HCT116 (cell line): ENCODE measurements around the gene ABHD1. TPM values are rescaled to one million over a fixed set of nuclear protein-coding genes. Genes with fewer than 3 reads are reported as not detected.

Experiments used
- ATAC-seq: fragments of 200-7000 bp; cut with Tn5 transposase; 2 replicates; pipeline ENCODE4 v1.9.1; 2020; ENCODE audit warnings: mild to moderate bottlenecking, moderate library complexity
- BruUV-seq: library from RNA; stranded (reverse); fragments of 400-500 nt; replicated peaks from 2 replicates; lab custom pipeline; 2021; lab: Mats Ljungman, UMichigan
- CTCF ChIA-PET: fragments of 300-600 bp; sonication (Branson Sonifier 250); formaldehyde crosslinking; loops from one replicate; lab custom pipeline; 2021; ENCODE audit warnings: antibody characterized with exemption; lab: Charles Lee
- POLR2A ChIA-PET: fragments of 300-600, 350-600 bp; sonication (Branson Sonifier 250); formaldehyde crosslinking; loops from one replicate; lab custom pipeline; 2021; ENCODE audit warnings: antibody characterized with exemption; lab: Charles Lee
- RAD21 ChIA-PET, 2 experiments: fragments of 300-600 bp; sonication (Branson Sonifier 250); formaldehyde crosslinking; loops; one replicate each; lab custom pipeline; 2023; ENCODE audit warnings: low total read pairs in 2 of 2; ENCODE audit not compliant: uncharacterized antibody in 2 of 2, unreplicated experiment in 2 of 2, low non-redundant PET in 1 of 2; lab: Charles Lee
- DNase-seq: peaks from one replicate; pipeline ENCODE4 v3.0.0-alpha.2; 2010; ENCODE audit warnings: low read depth, low spot score
- H2AFZ ChIP-seq: fragments of 200-600 bp; shearing (Covaris generic), sonication (generic); 2 replicates; pipeline ENCODE4 v1.6.1; 2017; ENCODE audit warnings: low read depth, mixed run types, mixed read lengths, antibody characterized with exemption, low read length; ENCODE audit not compliant: poor library complexity, severe bottlenecking
- H3K27ac ChIP-seq: 2 replicates; pipeline ENCODE4 v1.5.1; 2012; ENCODE audit warnings: low read depth, low read length
- H3K27me3 ChIP-seq: fragments of 200-600 bp; sonication (generic); 2 replicates; pipeline ENCODE4 v1.6.1; 2016; ENCODE audit warnings: mixed run types, low read length, mixed read lengths; ENCODE audit not compliant: insufficient read depth
- H3K36me3 ChIP-seq, 2 experiments: fragments of 200-500 bp in 1 of 2; fragments of 200-600 bp in 1 of 2; sonication (Bioruptor generic) in 1 of 2; sonication (generic) in 1 of 2; 2 replicates each; pipeline versions ENCODE4 v1.5.1 to v1.6.1; 2014 to 2016; ENCODE audit warnings: low read length in 2 of 2, inconsistent platforms in 1 of 2, mixed read lengths in 1 of 2, mixed run types in 1 of 2; ENCODE audit not compliant: insufficient read depth in 2 of 2, control insufficient read depth in 1 of 2
- H3K4me1 ChIP-seq, 2 experiments: fragments of 200-600 bp in 1 of 2; sonication (generic) in 1 of 2; 2 replicates each; pipeline versions ENCODE4 v1.5.1 to v1.6.1; 2012 to 2017; ENCODE audit warnings: low read length in 2 of 2, inconsistent platforms in 1 of 2, mild to moderate bottlenecking in 1 of 2, mixed read lengths in 1 of 2, mixed run types in 1 of 2, moderate library complexity in 1 of 2; ENCODE audit not compliant: insufficient read depth in 2 of 2, control insufficient read depth in 1 of 2
- H3K4me2 ChIP-seq: fragments of 200-600 bp; sonication (generic); 2 replicates; pipeline ENCODE4 v1.6.1; 2017; ENCODE audit warnings: mixed run types, low read length, mixed read lengths
- H3K4me3 ChIP-seq, 2 experiments: fragments of 200-600 bp in 1 of 2; sonication (generic) in 1 of 2; replicated peaks in 1 of 2; 2 replicates each; pipeline ENCODE4 v1.5.1; 2011 to 2016; ENCODE audit warnings: low read length in 2 of 2, control low read depth in 1 of 2, low read depth in 1 of 2, mild to moderate bottlenecking in 1 of 2, mixed read lengths in 1 of 2, mixed run types in 1 of 2
- H3K79me2 ChIP-seq: fragments of 200-600 bp; sonication (generic); 2 replicates; pipeline ENCODE4 v1.6.1; 2017; ENCODE audit warnings: mild to moderate bottlenecking, mixed run types, low read length, moderate library complexity, mixed read lengths; ENCODE audit not compliant: insufficient read depth
- H3K9ac ChIP-seq: fragments of 200-600 bp; sonication (generic); 2 replicates; pipeline ENCODE4 v1.6.1; 2016; ENCODE audit warnings: low read length, mixed read lengths
- H3K9me2 ChIP-seq: fragments of 200-600 bp; sonication (generic), shearing (Covaris generic); 2 replicates; pipeline ENCODE4 v1.6.1; 2017; ENCODE audit warnings: mixed run types, mild to moderate bottlenecking, moderate library complexity; ENCODE audit not compliant: insufficient read depth
- H3K9me3 ChIP-seq, 2 experiments: fragments of 200-500 bp in 1 of 2; fragments of 200-600 bp in 1 of 2; sonication (Bioruptor generic) in 1 of 2; sonication (generic) in 1 of 2; 2 replicates each; pipeline ENCODE4 v1.6.1; 2014 to 2017; ENCODE audit warnings: low read length in 2 of 2, mixed read lengths in 2 of 2, inconsistent platforms in 1 of 2, low read depth in 1 of 2, mild to moderate bottlenecking in 1 of 2, mixed run types in 1 of 2, moderate library complexity in 1 of 2; ENCODE audit not compliant: control insufficient read depth in 1 of 2, insufficient read depth in 1 of 2
- H4K20me1 ChIP-seq: fragments of 200-600 bp; sonication (generic), shearing (Covaris generic); 2 replicates; pipeline ENCODE4 v1.6.1; 2017; ENCODE audit warnings: mixed run types, mild to moderate bottlenecking, moderate library complexity; ENCODE audit not compliant: insufficient read depth
- ATF3 ChIP-seq: IDR thresholded peaks from 2 replicates; pipeline ENCODE4 v1.6.1; 2012
- CBX3 ChIP-seq: IDR thresholded peaks from 2 replicates; pipeline ENCODE4 v1.6.1; 2012; ENCODE audit warnings: low read depth
- CEBPB ChIP-seq: IDR thresholded peaks from 2 replicates; pipeline ENCODE4 v1.6.1; 2012; ENCODE audit warnings: low read depth
- CTCF ChIP-seq, 3 experiments: fragments of 200-600 bp in 1 of 3; sonication (generic) in 1 of 3; IDR thresholded peaks in 2 of 3; conservative IDR thresholded peaks in 1 of 3; 2 replicates each; pipeline ENCODE4 v1.5.1; 2012 to 2017; ENCODE audit warnings: low read depth in 2 of 3, low read length in 2 of 3, antibody characterized with exemption in 1 of 3, borderline replicate concordance in 1 of 3, control low read depth in 1 of 3, mild to moderate bottlenecking in 1 of 3, mixed read lengths in 1 of 3, mixed run types in 1 of 3, moderate library complexity in 1 of 3; ENCODE audit not compliant: insufficient read depth in 1 of 3
- EGR1 ChIP-seq: IDR thresholded peaks from 2 replicates; pipeline ENCODE4 v1.6.1; 2012; ENCODE audit warnings: low read depth
- EZH2 ChIP-seq: fragments of 200-600 bp; sonication (generic); IDR thresholded peaks from 2 replicates; pipeline ENCODE4 v1.6.1; 2017; ENCODE audit warnings: antibody characterized with exemption, mixed run types
- EZH2phosphoT487 ChIP-seq: fragments of 200-600 bp; IDR thresholded peaks from 2 replicates; pipeline ENCODE4 v1.6.1; 2018; ENCODE audit warnings: antibody characterized with exemption, borderline replicate concordance
- JUND ChIP-seq: IDR thresholded peaks from 2 replicates; pipeline ENCODE4 v1.6.1; 2012
- MAX ChIP-seq: IDR thresholded peaks from 2 replicates; pipeline ENCODE4 v1.6.1; 2012
- RAD21 ChIP-seq: IDR thresholded peaks from 2 replicates; pipeline ENCODE4 v1.6.1; 2012; ENCODE audit warnings: low read depth, mild to moderate bottlenecking
- REST ChIP-seq: IDR thresholded peaks from 2 replicates; pipeline ENCODE4 v1.6.1; 2012; ENCODE audit warnings: low read depth
- SIN3A ChIP-seq: IDR thresholded peaks from 2 replicates; pipeline ENCODE4 v1.6.1; 2012; ENCODE audit warnings: low read depth
- SP1 ChIP-seq: IDR thresholded peaks from 2 replicates; pipeline ENCODE4 v1.6.1; 2012; ENCODE audit warnings: low read depth
- SRF ChIP-seq: IDR thresholded peaks from 2 replicates; pipeline ENCODE4 v1.6.1; 2012; ENCODE audit warnings: low read depth
- TCF7L2 ChIP-seq: IDR thresholded peaks from 2 replicates; pipeline ENCODE4 v1.7.0; 2011; ENCODE audit warnings: borderline replicate concordance, inconsistent platforms; ENCODE audit not compliant: insufficient read depth, insufficient read length; ENCODE audit errors: extremely low read depth
- YY1 ChIP-seq: IDR thresholded peaks from 2 replicates; pipeline ENCODE4 v1.6.1; 2011; ENCODE audit warnings: low read length, low read depth, moderate library complexity, mild to moderate bottlenecking; ENCODE audit not compliant: insufficient replicate concordance; ENCODE audit errors: extremely low read depth
- ZBTB33 ChIP-seq: IDR thresholded peaks from 2 replicates; pipeline ENCODE4 v1.6.1; 2011; ENCODE audit warnings: mild to moderate bottlenecking, low read length, moderate library complexity; ENCODE audit not compliant: insufficient replicate concordance; ENCODE audit errors: extremely low read depth
- ZFX ChIP-seq: fragments of 450-650 bp; IDR thresholded peaks from 2 replicates; pipeline ENCODE4 v1.6.1; 2017
- intact Hi-C: fragments of 100-400 bp; cut with micrococcal nuclease; formaldehyde crosslinking; loops from 2 replicates; pipeline ENCODE4 v1.10.0; 2022
- total RNA-seq: library from RNA; stranded (reverse); gene quantifications from one replicate; pipeline ENCODE4 v1.2.1, GENCODE V29; 2021; ENCODE audit not compliant: unreplicated experiment

ABHD1 gene
- total RNA-seq, 1 experiment from 2014 or later, result not detected

- H3K9me3 ChIP-seq, result no peaks in the 10 kb centered on the region
- intact Hi-C loops, result loop anchor here (1.0 kb wide), 1 partner anchor 123 kb away; no protein-coding TSS in a partner anchor
- RAD21 ChIA-PET, result no interaction called here
- H3K36me3 ChIP-seq, result no peaks in the 10 kb centered on the region
- no peak overlapping the region for H3K27ac ChIP-seq
- no peak overlapping the region for H3K4me2 ChIP-seq
- H3K79me2 ChIP-seq, result no peaks in the 10 kb centered on the region
- TF ChIP-seq JUND, result no peak
- TF ChIP-seq CTCF (IDR thresholded peaks at IDR 0.05 in 2 of 3, conservative IDR thresholded peaks at IDR 0.05 in 1 of 3; ENCODE audit: borderline replicate concordance in 1 of 3, insufficient read depth in 1 of 3, low read depth in 2 of 3, low read length in 2 of 3), result no peak
- TF ChIP-seq SP1, result no peak
- TF ChIP-seq EZH2phosphoT487, result no peak
- no peak for TF ChIP-seq TCF7L2
- no peak for TF ChIP-seq REST
- no peak for TF ChIP-seq YY1
- TF ChIP-seq ZBTB33, result no peak
- no peak for TF ChIP-seq MAX
- no peak for TF ChIP-seq EZH2
- no peak for TF ChIP-seq SRF
- TF ChIP-seq ATF3, result no peak
- no peak for TF ChIP-seq EGR1
- no peak for TF ChIP-seq ZFX
- TF ChIP-seq CBX3, result no peak
- TF ChIP-seq SIN3A, result no peak
- no peak for TF ChIP-seq CEBPB
- TF ChIP-seq RAD21, result no peak
- CTCF ChIA-PET, result interaction anchor here (1.3 to 3.1 kb wide), 2 partner anchors 123 to 238 kb away, joined by 5 to 15 read pairs; no protein-coding TSS in a partner anchor
- no TSS peak for BruUV-seq
- no peaks in the 10 kb centered on the region for H3K27me3 ChIP-seq
- H3K4me3 ChIP-seq, result no peak overlapping the region
- peaks cover 13 to 42% of the 10 kb centered on the region in 2 experiments for H3K4me1 ChIP-seq
- H2AFZ ChIP-seq, result no peak overlapping the region
- DNase-seq, result no peak
- H3K9ac ChIP-seq, result no peak overlapping the region
- no peaks in the 10 kb centered on the region for H4K20me1 ChIP-seq
- POLR2A ChIA-PET, result no interaction called here
- H3K9me2 ChIP-seq, result no peaks in the 10 kb centered on the region
- ATAC-seq, result no peak
These were observed 39.1 kb upstream of the ABHD1 start for GRCh38 chr2:27084297-27085061.
